ENCODE measurements around the gene MSANTD1.

DNA sequence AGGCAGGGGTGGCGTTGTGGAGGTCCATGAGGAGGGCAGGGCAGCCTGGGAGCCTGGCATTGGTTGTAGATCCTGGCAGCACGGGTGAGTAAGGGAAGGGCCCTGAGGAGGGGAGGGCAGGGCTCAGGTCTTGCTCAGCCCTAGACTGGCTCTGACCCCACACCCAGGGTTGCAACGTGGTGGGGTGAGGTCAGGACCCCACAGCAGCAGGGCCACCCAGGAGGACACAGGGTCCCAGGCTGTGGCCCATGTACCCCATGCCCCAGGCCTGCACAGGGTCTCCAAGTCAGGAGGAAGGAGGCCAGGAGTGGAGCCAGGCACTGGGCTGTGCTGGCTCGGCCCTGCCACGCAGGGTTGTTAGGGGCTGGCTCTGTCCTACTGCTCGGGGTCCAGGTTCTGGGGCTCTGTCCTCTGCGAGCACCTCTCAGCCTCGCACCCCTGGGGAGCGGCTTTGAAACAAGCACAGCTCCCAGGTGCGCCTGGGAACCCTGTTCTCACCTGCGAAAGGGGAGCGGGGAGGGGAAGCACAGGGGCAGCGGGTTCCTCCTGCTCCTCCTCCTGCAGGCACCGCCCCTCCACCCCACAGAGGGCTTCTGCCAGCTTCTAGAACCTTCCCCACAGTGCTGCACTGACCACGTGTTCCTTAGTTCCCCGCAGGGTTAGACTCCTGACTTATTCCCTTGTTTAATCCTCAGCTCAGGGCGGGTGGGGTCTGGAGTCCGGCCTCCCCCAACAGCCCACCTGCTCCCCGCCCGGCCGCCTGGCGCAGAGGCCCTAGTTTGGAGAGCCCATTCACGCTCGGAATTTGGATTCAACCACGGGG is 20.4 kb downstream of the MSANTD1 start:
- TF ChIP-seq POLR2A (IDR thresholded peaks at IDR 0.05; ENCODE audit: borderline replicate concordance, extremely low read depth, insufficient read depth, insufficient read length) (no peak), CTCF (IDR thresholded peaks at IDR 0.05 in 2 of 3, conservative IDR thresholded peaks at IDR 0.05 in 1 of 3; ENCODE audit: borderline replicate concordance in 1 of 3, insufficient read depth in 1 of 3, low read depth in 2 of 3, low read length in 2 of 3) (no peak), EZH2 (IDR thresholded peaks at IDR 0.05) (no peak), POLR2AphosphoS5 (IDR thresholded peaks at IDR 0.05; ENCODE audit: low read depth, low read length) (no peak), REST (IDR thresholded peaks at IDR 0.05; ENCODE audit: low read depth) (no peak)

All from HCT116 (cell line).